RWPE1 (cell line): Measurements from ENCODE around the gene NSMCE1.
A peak's percentile ranks its signal among the peaks of the same experiment; 100 is the strongest.

Experiments
- CTCF ChIA-PET: fragments of 350-600 bp; sonication (Branson Sonifier 250); formaldehyde crosslinking; extraction: SDS; loops from one replicate; lab custom pipeline; 2021; lab: Yijun Ruan, JAX
- POLR2A ChIA-PET: fragments of 400-600 bp; formaldehyde crosslinking; extraction: SDS; loops from one replicate; lab custom pipeline; 2020; ENCODE audit warnings: antibody characterized with exemption; ENCODE audit not compliant: low non-redundant PET; lab: Yijun Ruan, JAX
- DNase-seq: peaks from one replicate; pipeline ENCODE4 v3.0.0; 2012; ENCODE audit warnings: low spot score
- H3K27ac ChIP-seq: fragments of 450-650 bp; 2 replicates; pipeline ENCODE4 v1.5.1; 2017
- CTCF ChIP-seq: fragments of 450-650 bp; conservative IDR thresholded peaks from 2 replicates; pipeline ENCODE4 v1.5.1; 2017; ENCODE audit warnings: low read depth, mild to moderate bottlenecking

The NSMCE1 gene

GRCh38 chr16:27245276-27246172 is 23.0 kb downstream of the NSMCE1 start:
- H3K27ac ChIP-seq = peak overlapping the region; percentile 57; the same call in 1 of the 2 replicates
- ChIA-PET CTCF (interaction anchor here (1.6 kb wide), 1 partner anchor 11 kb away, joined by 8 read pairs; no protein-coding TSS in a partner anchor), POLR2A (interaction anchor here (0.7 kb wide), 1 partner anchor 10 kb away, joined by 3 read pairs; no protein-coding TSS in a partner anchor)
- peak; percentile 73 for DNase-seq
- no peak for TF ChIP-seq CTCF

- no peak for TF ChIP-seq CTCF
- ChIA-PET POLR2A (interaction anchor here (0.9 kb wide), 1 partner anchor 71 kb away, joined by 3 read pairs; no protein-coding TSS in a partner anchor), CTCF (no interaction called here)
These were observed 24.2 kb downstream of the NSMCE1 start for GRCh38 chr16:27244363-27244755.

GRCh38 chr16:27243725-27244362 is 24.7 kb downstream of the NSMCE1 start:
- CTCF ChIA-PET = no interaction called here
- no peak for TF ChIP-seq CTCF
- POLR2A ChIA-PET = interaction anchor here (0.9 kb wide), 1 partner anchor 72 kb away, joined by 3 read pairs; no protein-coding TSS in a partner anchor
- no peak for DNase-seq
- H3K27ac ChIP-seq = no peak overlapping the region

More at GRCh38 chr16:27244363-27244755, 24.2 kb downstream of the NSMCE1 start:
- H3K27ac ChIP-seq = no peak overlapping the region
- no peak for DNase-seq

GRCh38 chr16:27242868-27243590 is 25.5 kb downstream of the NSMCE1 start:
- ChIA-PET POLR2A (no interaction called here), CTCF (interaction anchor here (0.7 kb wide), 1 partner anchor 22 kb away, joined by 3 read pairs; no protein-coding TSS in a partner anchor)
- no peak for TF ChIP-seq CTCF
- DNase-seq = no peak
- no peak overlapping the region for H3K27ac ChIP-seq

- no peak overlapping the region for H3K27ac ChIP-seq
- ChIA-PET POLR2A (no interaction called here), CTCF (interaction anchor here (0.6 to 0.7 kb wide), 2 partner anchors 23 to 61 kb away, joined by 3 read pairs; no protein-coding TSS in a partner anchor)
- DNase-seq = no peak
- no peak for TF ChIP-seq CTCF
These were observed 26.2 kb downstream of the NSMCE1 start for GRCh38 chr16:27242398-27242797.
